Ishikawa (cell line): Measurements from ENCODE around the gene FAIM2.

ENCODE experiments used
- CEBPB ChIP-seq: IDR thresholded peaks from 2 replicates; pipeline ENCODE4 v1.6.1; 2012
- CREB1 ChIP-seq: IDR thresholded peaks from 2 replicates; pipeline ENCODE4 v1.6.1; 2012; ENCODE audit warnings: low read depth
- EGR1 ChIP-seq: IDR thresholded peaks from 2 replicates; pipeline ENCODE4 v1.6.1; 2012
- EP300 ChIP-seq: IDR thresholded peaks from 2 replicates; pipeline ENCODE4 v1.6.1; 2012; ENCODE audit warnings: borderline replicate concordance
- FOXM1 ChIP-seq: IDR thresholded peaks from 2 replicates; pipeline ENCODE4 v1.6.1; 2012; ENCODE audit warnings: low read depth, borderline replicate concordance
- NFIC ChIP-seq: IDR thresholded peaks from 2 replicates; pipeline ENCODE4 v1.6.1; 2012
- RAD21 ChIP-seq: IDR thresholded peaks from 2 replicates; pipeline ENCODE4 v1.6.1; 2012; ENCODE audit warnings: low read depth
- REST ChIP-seq: IDR thresholded peaks from 2 replicates; pipeline ENCODE4 v1.6.1; 2012; ENCODE audit warnings: low read depth, mild to moderate bottlenecking
- TAF1 ChIP-seq: IDR thresholded peaks from 2 replicates; pipeline ENCODE4 v1.6.1; 2012; ENCODE audit warnings: low read depth, mild to moderate bottlenecking
- TCF12 ChIP-seq: IDR thresholded peaks from 2 replicates; pipeline ENCODE4 v1.6.1; 2012; ENCODE audit warnings: low read depth
- TEAD4 ChIP-seq: IDR thresholded peaks from 2 replicates; pipeline ENCODE4 v1.6.1; 2012
- YY1 ChIP-seq: IDR thresholded peaks from 2 replicates; pipeline ENCODE4 v1.6.1; 2012; ENCODE audit warnings: low read depth
- ZBTB7A ChIP-seq: IDR thresholded peaks from 2 replicates; pipeline ENCODE4 v1.6.1; 2012; ENCODE audit warnings: low read depth
- TF ChIP-seq, protein P1 (sequence below): IDR thresholded peaks from 2 replicates; pipeline ENCODE4 v1.6.1; 2012
- TF ChIP-seq, protein P2 (sequence below): IDR thresholded peaks from 2 replicates; pipeline ENCODE4 v1.6.1; 2012

The FAIM2 gene

DNA sequence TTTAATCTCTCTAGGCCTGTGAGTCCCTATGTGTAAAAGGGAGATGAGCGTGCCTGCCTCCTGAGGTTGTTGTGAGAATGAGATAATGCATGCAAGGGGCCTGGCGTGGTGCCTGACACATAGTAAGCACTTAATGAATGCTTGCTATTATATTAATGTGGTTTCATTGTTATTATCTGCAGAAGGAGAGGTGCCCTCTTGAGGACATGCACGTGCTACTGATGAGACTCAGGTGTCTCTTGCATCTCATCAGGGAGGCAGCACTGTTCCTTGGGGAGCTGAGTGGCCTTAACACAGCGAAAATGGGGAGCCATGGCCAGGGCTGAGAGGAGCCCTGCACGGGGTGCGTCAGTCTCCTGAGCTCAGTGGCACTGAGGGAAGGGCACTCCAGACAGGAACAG, 30.9 kb downstream of the FAIM2 start:
- TF ChIP-seq, protein P1, sequence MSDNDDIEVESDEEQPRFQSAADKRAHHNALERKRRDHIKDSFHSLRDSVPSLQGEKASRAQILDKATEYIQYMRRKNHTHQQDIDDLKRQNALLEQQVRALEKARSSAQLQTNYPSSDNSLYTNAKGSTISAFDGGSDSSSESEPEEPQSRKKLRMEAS, result no peak
- TF ChIP-seq REST (no peak), EP300 (no peak), FOXM1 (no peak), CREB1 (no peak), NFIC (no peak), TAF1 (no peak), RAD21 (no peak), CEBPB (no peak), TEAD4 (no peak), TCF12 (no peak), YY1 (no peak), EGR1 (no peak), ZBTB7A (no peak)
- TF ChIP-seq, protein P2, sequence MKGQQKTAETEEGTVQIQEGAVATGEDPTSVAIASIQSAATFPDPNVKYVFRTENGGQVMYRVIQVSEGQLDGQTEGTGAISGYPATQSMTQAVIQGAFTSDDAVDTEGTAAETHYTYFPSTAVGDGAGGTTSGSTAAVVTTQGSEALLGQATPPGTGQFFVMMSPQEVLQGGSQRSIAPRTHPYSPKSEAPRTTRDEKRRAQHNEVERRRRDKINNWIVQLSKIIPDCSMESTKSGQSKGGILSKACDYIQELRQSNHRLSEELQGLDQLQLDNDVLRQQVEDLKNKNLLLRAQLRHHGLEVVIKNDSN, result no peak

GRCh38 chr12:49872381-49872780, 31.3 kb downstream of the FAIM2 start:
- TF ChIP-seq YY1 (no peak), TCF12 (no peak), CREB1 (no peak), RAD21 (no peak), CEBPB (no peak)

- TF ChIP-seq CREB1 (no peak), ZBTB7A (no peak), YY1 (no peak), TCF12 (no peak)
- TF ChIP-seq, protein P2, result no peak
Measured at GRCh38 chr12:49871263-49871561, 32.5 kb downstream of the FAIM2 start.

DNA sequence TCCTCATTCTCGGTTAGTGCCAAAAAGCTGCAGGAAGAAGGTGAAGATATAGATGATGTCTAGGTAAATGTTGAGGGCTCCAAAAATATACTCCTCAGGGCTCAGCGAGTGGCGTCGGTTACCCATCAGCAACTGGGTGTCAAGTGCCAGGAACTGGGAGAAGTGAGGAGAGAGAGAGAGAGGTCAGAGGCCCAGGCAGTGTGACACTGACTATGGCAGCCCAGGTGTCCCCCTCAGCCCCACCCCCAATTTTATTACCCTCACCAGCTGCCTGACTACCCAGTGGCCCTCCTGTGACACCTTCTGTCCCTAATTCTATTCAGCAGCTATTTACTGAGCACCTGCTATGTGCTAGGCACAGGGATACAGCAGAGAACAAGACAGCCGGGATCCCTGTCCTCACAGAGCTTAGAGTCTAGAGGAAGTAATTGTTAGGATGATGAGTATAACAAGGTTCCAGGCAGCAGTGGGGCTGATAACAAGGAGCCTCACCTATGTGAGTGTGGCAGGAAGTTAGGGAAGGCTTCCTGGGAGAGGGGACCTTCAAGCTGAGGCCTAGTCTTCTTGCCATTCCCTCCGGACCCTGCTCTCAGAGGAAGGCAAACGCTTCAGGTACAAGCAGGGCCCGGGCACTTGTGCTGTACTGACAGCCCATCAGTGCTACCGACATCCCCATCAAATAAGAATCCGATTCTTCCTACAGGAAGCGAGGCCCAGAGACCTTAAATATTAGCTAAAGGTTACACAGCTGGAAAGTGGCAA, 33.0 kb downstream of the FAIM2 start:
- TF ChIP-seq, protein P2, result no peak
- no peak for TF ChIP-seq CEBPB
- no peak for TF ChIP-seq REST
- TF ChIP-seq YY1, result no peak
- TF ChIP-seq EP300, result no peak
- TF ChIP-seq TAF1, result no peak
- no peak for TF ChIP-seq TCF12
- TF ChIP-seq TEAD4, result no peak
- no peak for TF ChIP-seq CREB1

DNA sequence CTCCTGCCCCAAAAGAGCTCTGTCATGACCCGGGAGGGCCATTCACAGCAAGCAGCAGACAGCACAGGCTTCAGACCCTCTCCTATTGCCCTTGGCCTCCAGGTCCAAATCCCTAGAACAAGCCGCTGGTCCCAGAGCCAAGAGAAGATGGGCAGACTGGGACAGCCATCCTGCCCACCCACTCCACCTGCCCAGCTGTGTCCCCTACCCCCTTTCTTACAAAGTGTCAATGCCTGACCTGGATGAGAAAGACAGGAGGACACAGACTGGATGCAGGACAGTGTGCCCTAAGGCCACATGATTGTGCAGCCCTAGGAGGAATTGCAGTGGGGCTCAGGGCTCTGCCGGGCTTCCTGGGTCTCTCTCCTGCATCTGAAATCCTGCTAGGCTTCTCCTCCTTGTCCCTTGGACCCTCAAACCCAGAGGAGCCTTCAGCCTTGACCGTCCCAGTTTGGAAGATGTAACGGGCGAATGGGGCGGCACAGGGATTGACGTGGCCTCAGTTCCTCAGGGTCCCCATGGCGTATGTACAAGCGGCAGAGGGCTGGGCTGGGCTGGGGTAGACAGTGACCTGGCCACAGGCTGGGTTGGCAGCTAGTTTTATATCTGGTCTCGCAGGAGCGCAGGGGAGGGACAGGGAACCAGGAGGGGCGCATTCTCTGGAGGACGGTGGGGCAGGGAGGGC, 33.7 kb downstream of the FAIM2 start:
- TF ChIP-seq TCF12 (no peak), ZBTB7A (no peak), TEAD4 (no peak), NFIC (no peak), EP300 (no peak), CEBPB (no peak), EGR1 (no peak), REST (no peak), YY1 (no peak), CREB1 (no peak), FOXM1 (no peak), TAF1 (no peak), RAD21 (no peak)
- TF ChIP-seq, protein P1, result no peak
- TF ChIP-seq, protein P2, result no peak
